ENCODE data around the gene ITGA7. TPM values are rescaled to one million over a fixed set of nuclear protein-coding genes. Genes with fewer than 3 reads are reported as not detected.

ITGA7 gene
- total and polyA plus RNA-seq, 2 of the 4 experiments (the other 2 are of a cell fraction) = 3.9 to 15.7 TPM

GRCh38 chr12:55644591-55644990, 63.1 kb downstream of the ITGA7 start:
- no peak overlapping the region for H4K8ac ChIP-seq (ENCODE audit: low read depth in 2 of 2, low read length in 2 of 2)
- H4K91ac ChIP-seq (ENCODE audit: insufficient read depth, low read depth, low read length) = no peak overlapping the region
- no peak overlapping the region for H3K4me2 ChIP-seq (ENCODE audit: low read depth, low read length)
- ATAC-seq (ENCODE audit: low read depth) (no peak), DNase-seq (no peak)
- H3K23ac ChIP-seq (ENCODE audit: low read depth, low read length) = no peak overlapping the region
- H4K5ac ChIP-seq (ENCODE audit: low read depth, low read length) = no peak overlapping the region
- H3K9ac ChIP-seq (ENCODE audit: low read depth, low read length) = no peak overlapping the region
- no peak overlapping the region for H3K4ac ChIP-seq (ENCODE audit: low read depth, low read length)
- ChIA-PET CTCF (interaction anchor here (1.6 kb wide), 1 partner anchor 77 kb away, joined by 6 read pairs; no protein-coding TSS in a partner anchor), POLR2A (ENCODE audit: unreplicated experiment) (no interaction called here)
- no peaks in the 10 kb centered on the region for H3K36me3 ChIP-seq (ENCODE audit: control insufficient read depth, insufficient read depth, low read length)
- H2BK120ac ChIP-seq (ENCODE audit: low read depth, low read length) = no peak overlapping the region
- no TSS peak for BruUV-seq (replicated peaks)
- TF ChIP-seq RFX5 (IDR thresholded peaks at IDR 0.05; ENCODE audit: low read depth, low read length) (no peak), CEBPB (IDR thresholded peaks at IDR 0.05; ENCODE audit: low read depth, low read length) (no peak), RCOR1 (IDR thresholded peaks at IDR 0.05; ENCODE audit: insufficient replicate concordance, low read length) (no peak), FOS (IDR thresholded peaks at IDR 0.05; ENCODE audit: low read depth, low read length) (no peak), SMC3 (IDR thresholded peaks at IDR 0.05; ENCODE audit: low read depth, low read length) (no peak)
- TF ChIP-seq, protein P1, sequence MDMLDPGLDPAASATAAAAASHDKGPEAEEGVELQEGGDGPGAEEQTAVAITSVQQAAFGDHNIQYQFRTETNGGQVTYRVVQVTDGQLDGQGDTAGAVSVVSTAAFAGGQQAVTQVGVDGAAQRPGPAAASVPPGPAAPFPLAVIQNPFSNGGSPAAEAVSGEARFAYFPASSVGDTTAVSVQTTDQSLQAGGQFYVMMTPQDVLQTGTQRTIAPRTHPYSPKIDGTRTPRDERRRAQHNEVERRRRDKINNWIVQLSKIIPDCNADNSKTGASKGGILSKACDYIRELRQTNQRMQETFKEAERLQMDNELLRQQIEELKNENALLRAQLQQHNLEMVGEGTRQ (IDR thresholded peaks at IDR 0.05; ENCODE audit: low read depth, low read length) = no peak
- TF ChIP-seq, protein P2, sequence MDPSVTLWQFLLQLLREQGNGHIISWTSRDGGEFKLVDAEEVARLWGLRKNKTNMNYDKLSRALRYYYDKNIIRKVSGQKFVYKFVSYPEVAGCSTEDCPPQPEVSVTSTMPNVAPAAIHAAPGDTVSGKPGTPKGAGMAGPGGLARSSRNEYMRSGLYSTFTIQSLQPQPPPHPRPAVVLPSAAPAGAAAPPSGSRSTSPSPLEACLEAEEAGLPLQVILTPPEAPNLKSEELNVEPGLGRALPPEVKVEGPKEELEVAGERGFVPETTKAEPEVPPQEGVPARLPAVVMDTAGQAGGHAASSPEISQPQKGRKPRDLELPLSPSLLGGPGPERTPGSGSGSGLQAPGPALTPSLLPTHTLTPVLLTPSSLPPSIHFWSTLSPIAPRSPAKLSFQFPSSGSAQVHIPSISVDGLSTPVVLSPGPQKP (IDR thresholded peaks at IDR 0.05; ENCODE audit: borderline replicate concordance, low read depth, low read length) = no peak
- H3K56ac ChIP-seq (ENCODE audit: extremely low read depth, insufficient read depth, low read length) = no peak overlapping the region
- H3K27me3 ChIP-seq (ENCODE audit: control insufficient read depth, insufficient read depth, low read length) = peaks cover 24% of the 10 kb centered on the region
- no peaks in the 10 kb centered on the region for H3K4me1 ChIP-seq (ENCODE audit: control insufficient read depth, insufficient read depth, low read length)
- intact Hi-C loops (cut with micrococcal nuclease) = no loop called here
- H3K14ac ChIP-seq (replicated peaks; ENCODE audit: low read depth, low read length) = no peak overlapping the region
- no peak overlapping the region for H3K27ac ChIP-seq (ENCODE audit: insufficient read depth, low read length)
- no peak overlapping the region for H3K4me3 ChIP-seq (ENCODE audit: insufficient read depth, low read depth, low read length)
- WGBS, 2 experiments (ENCODE audit: extremely low coverage in 2 of 2, insufficient read length in 1 of 2) = no CpG with 5 or more reads among the region's 1 CpG
- H3K9me1 ChIP-seq (ENCODE audit: insufficient read depth, low read length) = no peaks in the 10 kb centered on the region
- no peak overlapping the region for H3K18ac ChIP-seq (ENCODE audit: low read depth, low read length)
- no peaks in the 10 kb centered on the region for H3K9me3 ChIP-seq (ENCODE audit: control insufficient read depth, insufficient read depth, low read length)
- no peak overlapping the region for H2BK20ac ChIP-seq (ENCODE audit: low read depth, low read length)
- H3K79me1 ChIP-seq (ENCODE audit: low read depth in 1 of 2, low read length in 2 of 2) = no peaks in the 10 kb centered on the region
- H2AFZ ChIP-seq (replicated peaks; ENCODE audit: low read length, poor library complexity) = no peak overlapping the region
- dilution Hi-C loops (cut with HindIII; ENCODE audit: low sequenced_read_pairs, unreplicated experiment) = no loop called here
- no peak overlapping the region for H2AK5ac ChIP-seq (ENCODE audit: low read depth, low read length)
- in situ Hi-C loops (cut with MboI; ENCODE audit: low sequenced_read_pairs) = no loop called here
- no peak overlapping the region for H2BK5ac ChIP-seq (ENCODE audit: low read depth, low read length, poor library complexity, severe bottlenecking)
- H2BK15ac ChIP-seq (ENCODE audit: low read depth, low read length) = no peak overlapping the region
- no peak overlapping the region for H2AK9ac ChIP-seq (replicated peaks; ENCODE audit: low read depth, low read length, poor library complexity)
- no peaks in the 10 kb centered on the region for H4K20me1 ChIP-seq (ENCODE audit: insufficient read depth, low read length)

All from IMR-90 (cell line).